Measurements from ENCODE around the gene ZBTB8B. TPM values are rescaled to one million over a fixed set of nuclear protein-coding genes. Genes with fewer than 3 reads are reported as not detected.

Gene ZBTB8B
- total RNA-seq, 1 experiment from 2014 or later, result 1.9 TPM

- WGBS (ENCODE audit: extremely low coverage, insufficient read length, low lambda C conversion rate), result no CpG with 5 or more reads among the region's 7 CpGs
- H3K9me3 ChIP-seq (ENCODE audit: control insufficient read depth, low read depth, low read length), result no peaks in the 10 kb centered on the region
- no peak for TF ChIP-seq CTCF (conservative IDR thresholded peaks at IDR 0.05)
Measured at GRCh38 chr1:32503153-32503552, 38.3 kb downstream of the ZBTB8B start.

More at GRCh38 chr1:32503153-32503552, 38.3 kb downstream of the ZBTB8B start:
- H3K27ac Mint-ChIP-seq, result no peak overlapping the region
- no peak overlapping the region for H3K18ac ChIP-seq (ENCODE audit: insufficient read length, low read depth, low read length)
- no peak overlapping the region for H3K56ac ChIP-seq (ENCODE audit: insufficient read length, low read depth, low read length)
- no peak overlapping the region for H2AFZ ChIP-seq (ENCODE audit: low read length)
- no peak for DNase-seq
- peaks cover 4 to 6% of the 10 kb centered on the region in 2 experiments; a peak in 2 of 4 replicates for H3K4me1 Mint-ChIP-seq
- H3K79me2 ChIP-seq (ENCODE audit: insufficient read depth, low read length), result no peaks in the 10 kb centered on the region
- H3K23me2 ChIP-seq (ENCODE audit: insufficient read length, low read depth, low read length, poor library complexity, severe bottlenecking), result no peaks in the 10 kb centered on the region
- no peak overlapping the region; the same call in 1 of the 2 replicates for H3K14ac ChIP-seq (ENCODE audit: insufficient read depth, low read length)
- H3K9ac ChIP-seq (ENCODE audit: extremely low read depth, insufficient read length, low read length), result no peak overlapping the region
- no peak overlapping the region for H2AK5ac ChIP-seq (ENCODE audit: insufficient read length, low read length)
- H2BK15ac ChIP-seq (ENCODE audit: low read depth, low read length), result no peak overlapping the region
- H2BK5ac ChIP-seq (ENCODE audit: insufficient read length, low read length), result no peak overlapping the region
- no peak overlapping the region for H4K91ac ChIP-seq (ENCODE audit: insufficient read length, low read depth, low read length)
- H3K4ac ChIP-seq (ENCODE audit: low read depth, low read length), result no peak overlapping the region
- no peak overlapping the region for H4K5ac ChIP-seq (ENCODE audit: insufficient read length, low read depth, low read length)
- no peaks in the 10 kb centered on the region for H3K9me3 Mint-ChIP-seq
- H3K27me3 Mint-ChIP-seq (ENCODE audit: low read depth), result no peaks in the 10 kb centered on the region; the same call in 1 of the 2 replicates
- H2BK20ac ChIP-seq (ENCODE audit: low read depth, low read length, poor library complexity, severe bottlenecking), result no peak overlapping the region
- H2BK120ac ChIP-seq (ENCODE audit: low read depth, low read length, poor library complexity, severe bottlenecking), result no peak overlapping the region
- H3K4me2 ChIP-seq (ENCODE audit: insufficient read depth, insufficient read length, low read length), result no peak overlapping the region
- no peak overlapping the region for H3K23ac ChIP-seq (ENCODE audit: insufficient read length, low read depth, low read length)
- no peaks in the 10 kb centered on the region for H4K20me1 ChIP-seq (ENCODE audit: control insufficient read depth, insufficient read depth, insufficient read length)
- H3K27ac ChIP-seq (ENCODE audit: insufficient read length, low read depth, low read length), result no peak overlapping the region
- no peaks in the 10 kb centered on the region for H3K4me1 ChIP-seq (ENCODE audit: insufficient read depth, low read length)
- no peaks in the 10 kb centered on the region for H3K27me3 ChIP-seq (ENCODE audit: insufficient read depth, low read length)
- no peak overlapping the region for H4K8ac ChIP-seq (replicated peaks; ENCODE audit: insufficient read length, low read depth, low read length)
- no peaks in the 10 kb centered on the region for H3K79me1 ChIP-seq (ENCODE audit: insufficient read depth, low read depth, low read length, poor library complexity, severe bottlenecking)
- no peak overlapping the region for H3K4me3 Mint-ChIP-seq
- H3T11ph ChIP-seq (ENCODE audit: low read length), result no peak overlapping the region
- H2BK12ac ChIP-seq (ENCODE audit: insufficient read length, low read depth, low read length), result no peak overlapping the region
- no peaks in the 10 kb centered on the region for H3K36me3 Mint-ChIP-seq (ENCODE audit: insufficient read depth in 1 of 3, low read depth in 3 of 3)

Data from H9 (cell line).